Tracheal epithelial cell (primary cell): ENCODE results near the gene MTA2. TPM values are rescaled to one million over a fixed set of nuclear protein-coding genes. Genes with fewer than 3 reads are reported as not detected.

Experiments
- total RNA-seq: library from RNA; depleted of rRNA; stranded (reverse); fragments of >200 nt; gene quantifications from 2 replicates; pipeline ENCODE4 v1.2.1, GENCODE V29; 2014

MTA2 gene
- 141 and 164 TPM in 2 replicates for total RNA-seq

DNA sequence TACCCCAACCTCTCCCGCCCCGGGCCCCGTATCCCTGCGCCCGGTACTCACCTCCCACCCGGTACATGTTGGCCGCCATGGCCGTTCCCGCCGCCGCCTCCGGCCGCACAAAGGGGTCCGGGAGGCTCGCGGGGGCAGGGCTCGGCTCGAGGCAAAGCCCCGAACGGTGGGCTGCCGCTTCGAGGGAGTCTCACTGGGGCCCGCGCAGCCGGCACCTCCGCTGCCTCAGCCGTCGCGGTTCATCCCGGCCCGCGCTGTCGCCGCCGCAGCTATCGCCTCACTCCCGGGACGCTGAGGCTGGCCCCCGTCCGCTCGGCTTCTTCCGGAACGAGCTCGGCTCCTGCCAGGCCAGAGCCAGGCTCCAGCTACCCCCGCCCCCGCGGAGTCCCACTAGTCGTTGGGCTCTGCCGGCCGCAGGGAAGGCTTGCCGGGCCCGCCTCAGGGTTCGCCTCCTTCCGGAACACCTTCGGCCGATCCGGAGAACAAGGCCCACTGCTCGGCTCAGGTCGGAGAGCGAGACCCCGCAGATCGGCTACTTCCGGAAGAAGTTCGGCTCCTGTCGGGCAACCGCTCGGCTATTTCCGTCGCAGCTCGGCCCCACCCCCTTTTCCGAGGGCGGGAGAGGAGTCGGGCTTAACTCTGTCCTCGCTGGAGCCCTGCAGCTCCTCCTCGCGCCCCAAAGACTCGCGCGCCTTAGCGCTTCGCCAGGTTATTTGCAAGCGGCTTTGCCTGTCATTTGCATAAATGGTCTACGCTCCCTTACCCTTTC is at the start of gene MTA2:
MTA2 (minus strand) TSS at position 494 of the 769 bp plus-strand sequence; CDS start at position 79, 415 bp downstream.

DNA sequence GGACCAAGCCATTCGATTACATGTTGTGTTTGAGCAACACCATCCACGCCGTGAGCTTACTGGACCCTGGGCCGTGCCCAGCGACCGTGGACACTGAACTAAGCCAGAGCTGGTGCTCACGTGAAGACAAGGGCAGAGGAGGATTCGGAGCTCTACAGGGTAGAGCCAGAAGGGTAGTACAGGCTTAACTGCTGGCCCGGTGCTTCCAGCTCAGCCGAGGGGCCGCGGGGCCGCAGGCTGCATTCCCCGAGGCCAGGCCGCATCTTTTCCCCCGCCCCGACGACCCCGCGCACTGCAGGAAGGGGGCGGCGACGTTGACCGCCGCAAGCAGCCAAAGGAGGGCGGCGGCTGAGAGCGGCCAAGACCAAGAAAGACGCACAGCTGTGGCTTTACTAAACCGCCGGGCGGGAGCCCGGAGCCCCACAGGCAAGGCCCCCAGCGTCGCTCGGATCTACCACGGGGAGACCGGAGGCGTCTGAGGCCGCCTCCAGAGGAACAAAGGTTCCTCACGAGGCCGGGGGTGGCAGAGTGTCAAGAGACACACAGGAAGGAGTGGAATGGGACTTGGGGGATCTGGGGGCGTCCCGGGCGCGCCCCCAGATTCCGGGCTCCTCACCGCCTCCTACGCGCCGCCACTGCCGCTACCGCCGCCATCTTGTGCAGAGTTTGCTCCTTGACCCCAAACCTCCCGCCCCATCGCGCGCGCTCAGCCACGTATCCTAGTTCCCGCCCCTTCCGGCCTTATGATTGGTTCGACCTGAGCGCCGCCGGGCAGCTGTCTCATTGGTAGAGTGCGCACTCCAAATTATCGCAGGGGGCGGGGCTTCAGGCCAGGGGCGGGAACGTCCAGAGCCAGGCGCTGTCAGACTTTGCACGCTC is 44.5 kb upstream of the MTA2 start, which contains the start of gene GANAB:
GANAB (minus strand) TSS at position 668 of the 879 bp plus-strand sequence; CDS start at position 654, 14 bp downstream.

DNA sequence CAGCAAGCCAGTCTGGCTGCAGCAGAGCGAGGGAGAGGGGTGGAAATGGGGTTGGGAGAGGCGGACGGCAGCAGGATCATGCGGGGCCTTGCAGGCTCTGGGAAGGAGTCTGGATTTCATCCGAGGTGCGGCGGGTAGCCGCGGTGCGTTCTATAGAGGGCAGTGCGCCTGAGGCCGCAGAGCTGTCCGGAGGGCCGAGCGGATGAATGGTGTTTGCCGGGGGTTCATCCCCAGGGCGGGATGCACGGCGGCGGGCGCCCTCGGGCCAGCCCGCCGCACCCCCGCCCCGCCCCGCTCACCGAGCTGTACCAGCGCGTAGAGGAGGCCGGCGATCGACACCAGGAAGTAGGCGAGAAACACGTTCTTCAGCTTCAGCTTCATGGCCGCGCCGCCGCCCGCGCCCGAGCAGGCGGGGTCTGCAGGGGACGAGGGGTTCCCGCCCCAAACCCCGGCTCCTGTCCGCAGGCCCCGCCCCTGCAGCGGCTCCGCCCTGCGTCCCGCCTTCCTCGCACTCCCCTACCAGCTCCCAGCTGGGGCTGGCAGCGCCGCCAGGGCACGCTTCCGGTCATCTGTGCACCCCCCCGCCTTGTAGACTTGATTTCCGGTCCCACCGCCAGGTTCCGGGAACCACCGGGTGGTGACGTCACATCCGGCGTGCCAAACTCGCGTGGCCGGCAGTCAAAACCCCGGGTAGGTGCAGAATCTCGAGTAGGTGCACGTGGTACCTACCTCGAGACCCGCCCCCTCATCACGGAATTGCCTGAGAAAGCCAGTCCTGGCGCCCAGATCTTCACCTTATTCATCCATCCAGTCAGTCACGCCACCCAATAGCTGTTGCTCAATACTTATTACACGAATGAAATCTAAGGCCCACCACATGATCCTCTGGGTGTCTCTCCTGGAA is 20.2 kb upstream of the MTA2 start, which contains the start of gene B3GAT3:
B3GAT3 (minus strand) TSS at position 420 of the 904 bp plus-strand sequence; CDS start at position 381, 39 bp downstream.

DNA sequence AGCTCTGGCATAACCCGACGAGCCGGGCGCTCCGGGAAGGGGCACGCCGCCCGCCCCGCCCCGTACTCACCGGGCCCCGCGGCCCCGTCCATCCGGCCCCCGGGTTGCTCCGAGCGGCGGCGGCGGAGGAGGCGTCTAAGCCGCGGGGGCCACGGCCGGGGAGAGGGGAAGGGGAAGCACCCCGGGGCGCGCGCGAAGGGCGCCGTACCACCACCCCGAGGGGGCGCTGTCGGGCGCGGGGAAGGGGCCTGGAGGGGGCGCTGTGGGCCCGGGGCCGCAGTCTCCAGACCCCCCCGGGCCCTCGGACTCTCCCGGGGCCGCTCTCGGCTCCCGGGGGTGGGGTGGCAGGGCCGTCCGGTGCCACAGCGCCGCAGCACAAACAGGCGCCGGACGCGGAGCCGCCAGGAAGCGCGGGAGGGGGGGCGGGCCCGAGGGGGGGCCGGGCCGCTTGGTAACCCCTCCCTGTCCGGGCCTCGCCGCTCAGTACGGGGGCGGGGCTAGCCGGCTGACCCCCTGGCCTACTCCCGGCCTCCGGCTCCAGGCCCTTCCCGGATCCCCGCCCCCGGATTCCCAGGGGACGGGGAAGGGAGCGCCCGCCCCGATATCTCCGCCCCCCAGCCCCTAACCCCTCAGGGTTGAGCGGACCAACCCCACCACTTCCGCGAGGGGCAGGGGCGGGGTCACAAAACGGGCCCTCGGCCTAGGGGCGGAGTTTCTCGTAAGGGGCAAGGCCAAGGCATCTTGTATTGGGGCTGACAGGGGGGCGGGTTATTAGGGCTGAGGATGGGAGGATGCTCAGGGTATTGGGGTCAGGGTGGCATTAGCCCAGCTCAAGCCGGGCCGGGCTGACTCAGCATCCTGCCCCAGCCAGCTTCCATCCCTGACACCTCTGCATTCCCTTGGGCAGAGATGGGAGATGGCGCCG is 11.0 kb upstream of the MTA2 start, which contains the start of the genes EML3 and ROM1:
EML3 (minus strand) TSS at position 410 of the 925 bp plus-strand sequence; CDS start at position 92, 318 bp downstream.
ROM1 (plus strand) TSS at position 892 of the 925 bp plus-strand sequence; CDS start at position 917, 25 bp downstream.

DNA sequence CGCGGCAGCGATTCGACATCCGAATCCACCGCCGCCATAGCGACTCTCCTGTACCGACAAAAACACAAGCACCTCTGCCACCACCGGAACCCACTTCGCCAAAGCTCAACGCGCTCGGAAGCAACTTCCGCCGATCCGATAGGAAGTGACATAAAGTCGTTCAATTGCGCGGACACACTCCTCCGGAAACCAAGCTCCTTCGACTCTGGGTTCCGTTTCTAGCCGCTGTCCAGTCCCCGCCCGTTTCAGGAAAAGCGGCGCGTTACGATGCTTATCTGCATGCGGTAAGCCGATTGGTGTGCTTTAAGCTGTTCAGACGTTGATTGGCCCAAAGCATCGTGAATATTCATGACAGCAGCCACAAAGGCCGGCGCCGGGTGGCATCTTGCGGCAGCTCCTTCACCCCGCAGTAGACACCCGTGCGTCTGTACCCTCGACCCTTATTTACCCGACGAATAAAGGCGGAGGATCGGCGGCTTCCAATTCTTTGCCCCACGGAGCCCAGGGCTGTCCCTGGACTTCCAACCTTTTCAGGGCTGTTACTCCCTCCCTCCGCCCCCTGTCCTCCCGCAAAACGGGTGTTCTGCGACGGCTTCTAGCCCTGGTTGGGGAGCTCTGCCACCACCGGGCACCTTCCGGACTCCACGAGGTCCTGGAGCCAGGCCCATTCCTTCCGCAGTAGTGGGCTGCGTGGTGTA is 10.1 kb downstream of the MTA2 start, which contains the start of gene TUT1:
TUT1 (minus strand) TSS at position 76 of the 698 bp plus-strand sequence; CDS start at position 38, 38 bp downstream.

DNA sequence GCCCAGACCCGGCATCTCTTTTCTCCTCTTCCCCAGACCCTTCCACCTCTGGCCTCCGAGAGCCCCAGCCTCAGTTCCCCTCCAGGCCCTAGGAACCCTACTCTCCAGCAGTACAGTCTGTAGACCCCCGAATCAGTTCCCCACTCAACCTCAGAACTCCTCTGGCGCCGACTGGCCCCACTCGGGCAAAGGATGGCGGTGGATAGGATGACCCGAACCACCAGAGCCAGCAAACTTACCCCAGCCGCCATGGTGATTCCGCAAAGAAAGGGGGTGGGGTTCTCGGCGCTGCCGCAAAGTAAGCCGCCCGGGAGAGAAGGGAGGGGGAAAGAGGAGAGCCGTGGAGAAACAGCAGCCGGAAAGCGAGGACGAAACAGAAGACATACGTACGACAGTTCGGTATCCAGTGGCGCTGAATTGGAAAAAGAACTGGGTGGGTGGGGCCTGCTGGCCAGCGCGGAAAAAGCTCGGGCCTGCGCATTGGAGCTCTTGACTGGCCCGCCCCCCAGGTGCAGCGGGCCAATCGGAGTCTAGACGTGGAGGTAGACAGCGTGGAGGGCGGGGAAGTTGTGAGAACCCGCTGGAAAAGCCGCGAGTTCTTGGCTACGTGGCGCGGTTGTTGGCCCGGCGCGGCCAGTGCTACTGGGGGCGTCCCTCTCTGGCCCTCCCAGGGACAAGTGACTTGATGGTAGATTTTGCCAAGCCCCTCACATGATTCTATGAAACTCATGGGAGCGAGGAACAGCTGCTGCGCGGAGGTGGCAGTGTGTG is 27.9 kb downstream of the MTA2 start, which contains the start of gene EEF1G:
EEF1G (minus strand) TSS at position 300 of the 771 bp plus-strand sequence; CDS start at position 251, 49 bp downstream.

DNA sequence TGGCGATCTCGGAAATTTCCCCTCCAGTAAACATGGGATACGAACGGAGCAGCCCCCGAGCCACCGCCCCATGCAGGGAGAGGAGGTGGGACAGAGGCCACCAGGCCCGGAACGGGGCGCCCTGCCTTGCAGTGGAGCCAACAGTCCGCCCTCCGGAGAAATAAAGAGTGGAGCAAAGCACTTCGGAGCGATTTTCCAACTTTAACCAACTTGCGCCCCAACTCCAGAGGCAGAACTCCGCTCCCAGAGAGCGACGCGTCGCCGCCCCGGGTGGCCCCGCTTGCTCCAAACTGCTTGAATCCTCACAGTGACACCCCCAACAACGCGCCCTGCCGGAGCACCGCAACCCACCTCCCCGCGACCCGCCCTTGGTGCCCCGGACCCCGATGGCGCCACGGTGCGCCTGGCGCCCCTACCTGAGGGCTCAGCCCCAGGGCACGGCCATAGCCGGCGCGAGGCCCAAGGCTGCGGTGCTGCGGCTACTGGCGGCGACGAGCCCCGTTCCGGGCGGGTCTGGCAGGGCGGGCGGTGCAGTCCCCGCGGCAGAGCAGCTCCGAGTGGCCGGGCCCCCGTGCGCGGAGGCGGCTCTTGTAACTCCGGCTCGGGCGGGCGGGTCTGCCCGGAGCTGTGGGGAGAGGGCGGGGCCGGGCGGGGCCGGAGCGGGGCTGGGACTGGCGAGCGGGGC is 55.3 kb downstream of the MTA2 start, which contains the start of gene AHNAK:
AHNAK (minus strand) TSS at position 563 of the 685 bp plus-strand sequence. CDS start 10,708 bp downstream, outside the sequence.

Other genes starting within 250 kb of the MTA2 start
- gene SCGB1A1, start 182.8 kb downstream of the MTA2 start, total RNA-seq = not detected in 2 replicates
- gene AHNAK, start 55.1 kb downstream of the MTA2 start, total RNA-seq = 448 and 668 TPM in 2 replicates
- 1,841 and 2,603 TPM in 2 replicates for gene EEF1G, start 28.0 kb downstream of the MTA2 start, total RNA-seq
- gene TUT1, start 10.3 kb downstream of the MTA2 start, total RNA-seq = 7.0 and 9.0 TPM in 2 replicates
- gene EML3, start 10.9 kb upstream of the MTA2 start, total RNA-seq = 12.1 and 17.8 TPM in 2 replicates
- 1.4 and 3.0 TPM in 2 replicates for gene ROM1, start 11.4 kb upstream of the MTA2 start, total RNA-seq
- 45.1 and 50.5 TPM in 2 replicates for gene B3GAT3, start 20.1 kb upstream of the MTA2 start, total RNA-seq
- 132 and 144 TPM in 2 replicates for gene GANAB, start 44.7 kb upstream of the MTA2 start, total RNA-seq
- 25.8 and 30.5 TPM in 2 replicates for gene INTS5, start 51.4 kb upstream of the MTA2 start, total RNA-seq
- 23.9 and 32.8 TPM in 2 replicates for gene C11orf98, start 63.3 kb upstream of the MTA2 start, total RNA-seq
- gene CSKMT, start 63.4 kb upstream of the MTA2 start, total RNA-seq = 4.3 and 26.0 TPM in 2 replicates
- gene UQCC3, start 69.8 kb upstream of the MTA2 start, total RNA-seq = 11.6 and 20.2 TPM in 2 replicates
- gene LBHD1, start 70.4 kb upstream of the MTA2 start, total RNA-seq = 0.85 and 0.96 TPM in 2 replicates
- 172 and 236 TPM in 2 replicates for gene UBXN1, start 77.2 kb upstream of the MTA2 start, total RNA-seq
- under 0.01 and 0.21 TPM in 2 replicates for gene LRRN4CL, start 87.7 kb upstream of the MTA2 start, total RNA-seq
- gene BSCL2, start 105.6 kb upstream of the MTA2 start, total RNA-seq = 27.0 and 61.6 TPM in 2 replicates
- gene GNG3, start 105.8 kb upstream of the MTA2 start, total RNA-seq = not detected in 2 replicates
- gene HNRNPUL2, start 125.6 kb upstream of the MTA2 start, total RNA-seq = 6.0 and 7.2 TPM in 2 replicates
- gene TTC9C, start 126.6 kb upstream of the MTA2 start, total RNA-seq = 19.5 and 36.2 TPM in 2 replicates
- 9.9 and 11.5 TPM in 2 replicates for gene ZBTB3, start 152.3 kb upstream of the MTA2 start, total RNA-seq
- gene POLR2G, start 159.7 kb upstream of the MTA2 start, total RNA-seq = 71.8 and 86.8 TPM in 2 replicates
- gene TAF6L, start 169.5 kb upstream of the MTA2 start, total RNA-seq = 13.3 and 21.1 TPM in 2 replicates
- gene TMEM179B, start 185.5 kb upstream of the MTA2 start, total RNA-seq = 39.3 and 46.3 TPM in 2 replicates
- 25.8 and 29.6 TPM in 2 replicates for gene TMEM223, start 190.1 kb upstream of the MTA2 start, total RNA-seq
- gene NXF1, start 203.6 kb upstream of the MTA2 start, total RNA-seq = 8.5 and 11.8 TPM in 2 replicates
- 24.9 and 27.2 TPM in 2 replicates for gene STX5, start 230.2 kb upstream of the MTA2 start, total RNA-seq
- gene TEX54, start 231.0 kb upstream of the MTA2 start, total RNA-seq = not detected in 2 replicates
- gene WDR74, start 237.7 kb upstream of the MTA2 start, total RNA-seq = 85.3 and 91.8 TPM in 2 replicates